ENCODE results near the gene CYP2W1.

Gene CYP2W1

GRCh38 chr7:968205-969105 lies 14.5 kb upstream of the CYP2W1 start:
- peaks cover 3% of the 10 kb centered on the region for H3K27me3 Mint-ChIP-seq (ENCODE audit: low read depth)
- H3K9me3 Mint-ChIP-seq: no peaks in the 10 kb centered on the region
- H3K36me3 Mint-ChIP-seq (ENCODE audit: low read depth): peaks cover 31% of the 10 kb centered on the region
- H3K27ac Mint-ChIP-seq: no peak overlapping the region
- peaks cover 17% of the 10 kb centered on the region for H3K4me1 Mint-ChIP-seq (ENCODE audit: low read depth)
- H3K4me3 Mint-ChIP-seq: no peak overlapping the region

- Mint-ChIP-seq H3K36me3 (ENCODE audit: low read depth) (peaks cover 31% of the 10 kb centered on the region), H3K4me3 (no peak overlapping the region), H3K9me3 (no peaks in the 10 kb centered on the region), H3K27me3 (ENCODE audit: low read depth) (no peaks in the 10 kb centered on the region), H3K27ac (no peak overlapping the region), H3K4me1 (ENCODE audit: low read depth) (peaks cover 20% of the 10 kb centered on the region)
Measured at GRCh38 chr7:969403-969802, 13.6 kb upstream of the CYP2W1 start.

GRCh38 chr7:970744-971143 lies 12.2 kb upstream of the CYP2W1 start:
- Mint-ChIP-seq H3K36me3 (ENCODE audit: low read depth) (peaks cover 31% of the 10 kb centered on the region), H3K4me1 (ENCODE audit: low read depth) (peaks cover 21% of the 10 kb centered on the region), H3K27ac (no peak overlapping the region), H3K4me3 (no peak overlapping the region), H3K27me3 (ENCODE audit: low read depth) (no peaks in the 10 kb centered on the region), H3K9me3 (no peaks in the 10 kb centered on the region)

GRCh38 chr7:972110-972509 lies 10.9 kb upstream of the CYP2W1 start:
- Mint-ChIP-seq H3K4me1 (ENCODE audit: low read depth) (peaks cover 17% of the 10 kb centered on the region), H3K27me3 (ENCODE audit: low read depth) (no peaks in the 10 kb centered on the region), H3K27ac (no peak overlapping the region), H3K9me3 (no peaks in the 10 kb centered on the region), H3K4me3 (no peak overlapping the region), H3K36me3 (ENCODE audit: low read depth) (peaks cover 24% of the 10 kb centered on the region)

- Mint-ChIP-seq H3K4me1 (ENCODE audit: low read depth) (peaks cover 17% of the 10 kb centered on the region), H3K9me3 (no peaks in the 10 kb centered on the region), H3K36me3 (ENCODE audit: low read depth) (peaks cover 18% of the 10 kb centered on the region), H3K4me3 (peak overlapping the region; percentile 56), H3K27me3 (ENCODE audit: low read depth) (peaks cover under 1% of the 10 kb centered on the region), H3K27ac (peak overlapping the region; percentile 49)
Measured at GRCh38 chr7:972676-973309, 10.2 kb upstream of the CYP2W1 start.

- Mint-ChIP-seq H3K27ac (peak overlapping the region; percentile 49), H3K9me3 (no peaks in the 10 kb centered on the region), H3K4me3 (peak overlapping the region; percentile 56), H3K36me3 (ENCODE audit: low read depth) (peaks cover 16% of the 10 kb centered on the region), H3K27me3 (ENCODE audit: low read depth) (peaks cover 3% of the 10 kb centered on the region), H3K4me1 (ENCODE audit: low read depth) (peaks cover 17% of the 10 kb centered on the region)
Measured at GRCh38 chr7:973312-973711, 9.7 kb upstream of the CYP2W1 start.

GRCh38 chr7:974172-974571 lies 8.8 kb upstream of the CYP2W1 start:
- peaks cover 16% of the 10 kb centered on the region for H3K36me3 Mint-ChIP-seq (ENCODE audit: low read depth)
- peaks cover 17% of the 10 kb centered on the region for H3K4me1 Mint-ChIP-seq (ENCODE audit: low read depth)
- peaks cover 3% of the 10 kb centered on the region for H3K27me3 Mint-ChIP-seq (ENCODE audit: low read depth)
- peak overlapping the region; percentile 93 for H3K4me3 Mint-ChIP-seq
- no peaks in the 10 kb centered on the region for H3K9me3 Mint-ChIP-seq
- H3K27ac Mint-ChIP-seq: peak overlapping the region; percentile 90

GRCh38 chr7:974820-975681 lies 7.9 kb upstream of the CYP2W1 start, which contains the start of gene COX19:
COX19 (minus strand) TSS chr7:975549; CDS start chr7:975509, 40 bp downstream.
- H3K27ac Mint-ChIP-seq: peak within 1 kb of the TSS; percentile 90
- H3K36me3 Mint-ChIP-seq (ENCODE audit: low read depth): peaks cover 16% of the 10 kb centered on the region
- H3K27me3 Mint-ChIP-seq (ENCODE audit: low read depth): peaks cover 3% of the 10 kb centered on the region
- no peaks in the 10 kb centered on the region for H3K9me3 Mint-ChIP-seq
- H3K4me1 Mint-ChIP-seq (ENCODE audit: low read depth): peaks cover 17% of the 10 kb centered on the region
- peak within 1 kb of the TSS; percentile 93 for H3K4me3 Mint-ChIP-seq

- H3K4me1 Mint-ChIP-seq (ENCODE audit: low read depth): peaks cover 16% of the 10 kb centered on the region
- peak overlapping the region; percentile 93 for H3K4me3 Mint-ChIP-seq
- peaks cover 15% of the 10 kb centered on the region for H3K36me3 Mint-ChIP-seq (ENCODE audit: low read depth)
- peaks cover 3% of the 10 kb centered on the region for H3K27me3 Mint-ChIP-seq (ENCODE audit: low read depth)
- H3K9me3 Mint-ChIP-seq: no peaks in the 10 kb centered on the region
- H3K27ac Mint-ChIP-seq: no peak overlapping the region
Measured at GRCh38 chr7:975702-976473, 7.1 kb upstream of the CYP2W1 start.

- H3K4me3 Mint-ChIP-seq: no peak overlapping the region
- H3K27me3 Mint-ChIP-seq (ENCODE audit: low read depth): peaks cover 3% of the 10 kb centered on the region
- H3K4me1 Mint-ChIP-seq (ENCODE audit: low read depth): peaks cover 12% of the 10 kb centered on the region
- H3K36me3 Mint-ChIP-seq (ENCODE audit: low read depth): peaks cover 9% of the 10 kb centered on the region
- H3K9me3 Mint-ChIP-seq: no peaks in the 10 kb centered on the region
- no peak overlapping the region for H3K27ac Mint-ChIP-seq
Measured at GRCh38 chr7:976901-977325, 6.1 kb upstream of the CYP2W1 start.

- H3K4me1 Mint-ChIP-seq (ENCODE audit: low read depth): peaks cover 9% of the 10 kb centered on the region
- peaks cover 4% of the 10 kb centered on the region for H3K36me3 Mint-ChIP-seq (ENCODE audit: low read depth)
- H3K4me3 Mint-ChIP-seq: no peak overlapping the region
- no peaks in the 10 kb centered on the region for H3K9me3 Mint-ChIP-seq
- H3K27ac Mint-ChIP-seq: no peak overlapping the region
- H3K27me3 Mint-ChIP-seq (ENCODE audit: low read depth): peaks cover 3% of the 10 kb centered on the region
Measured at GRCh38 chr7:977326-978048, 5.5 kb upstream of the CYP2W1 start.

GRCh38 chr7:978049-978346 lies 5.0 kb upstream of the CYP2W1 start:
- Mint-ChIP-seq H3K4me3 (no peak overlapping the region), H3K27me3 (ENCODE audit: low read depth) (peaks cover 3% of the 10 kb centered on the region), H3K27ac (no peak overlapping the region), H3K36me3 (ENCODE audit: low read depth) (no peaks in the 10 kb centered on the region), H3K4me1 (ENCODE audit: low read depth) (peaks cover 6% of the 10 kb centered on the region), H3K9me3 (no peaks in the 10 kb centered on the region)

- Mint-ChIP-seq H3K27me3 (ENCODE audit: low read depth) (peaks cover 3% of the 10 kb centered on the region), H3K27ac (no peak overlapping the region), H3K4me3 (no peak overlapping the region), H3K9me3 (no peaks in the 10 kb centered on the region), H3K36me3 (ENCODE audit: low read depth) (no peaks in the 10 kb centered on the region), H3K4me1 (ENCODE audit: low read depth) (peaks cover 4% of the 10 kb centered on the region)
Measured at GRCh38 chr7:978416-979091, 4.4 kb upstream of the CYP2W1 start.
